Spleen (tissue), 11 donors: ENCODE measurements around the gene EDIL3. TPM values are rescaled to one million over a fixed set of nuclear protein-coding genes. Genes with fewer than 3 reads are reported as not detected.

ENCODE experiments used
- DNase-seq: peaks from one replicate; pipeline ENCODE4 v3.0.0-alpha.2; 2020
- H3K27ac ChIP-seq, 8 donors: fragments of 200-600 bp; sonication (generic) in 7 of 8; 1 replicate in 4 of 8; 2 replicates in 4 of 8; pipeline versions ENCODE4 v1.5.0 to v1.8.0; 2016 to 2021; ENCODE audit warnings: inconsistent platforms in 4 of 8, mild to moderate bottlenecking in 4 of 8, moderate library complexity in 1 of 8
- H3K27me3 ChIP-seq, 7 donors: fragments of 200-600 bp; sonication (generic) in 6 of 7; replicated peaks in 1 of 7; 1 replicate in 4 of 7; 2 replicates in 3 of 7; pipeline versions ENCODE4 v1.5.0 to v1.8.0; 2016 to 2021; ENCODE audit warnings: inconsistent platforms in 3 of 7, mild to moderate bottlenecking in 1 of 7
- H3K36me3 ChIP-seq, 6 donors: fragments of 200-600 bp; sonication (generic) in 5 of 6; 1 replicate in 4 of 6; 2 replicates in 2 of 6; pipeline versions ENCODE4 v1.5.0 to v1.8.0; 2016 to 2021; ENCODE audit warnings: inconsistent platforms in 2 of 6
- H3K4me1 ChIP-seq, 6 donors: fragments of 200-600 bp; sonication (generic) in 5 of 6; 1 replicate in 3 of 6; 2 replicates in 3 of 6; pipeline versions ENCODE4 v1.5.0 to v1.8.0; 2016 to 2021; ENCODE audit warnings: inconsistent platforms in 3 of 6
- H3K4me3 ChIP-seq, 8 donors: fragments of 200-600 bp; sonication (generic) in 7 of 8; 1 replicate in 4 of 8; 2 replicates in 4 of 8; pipeline versions ENCODE4 v1.5.0 to v1.8.0; 2016 to 2021; ENCODE audit warnings: inconsistent platforms in 4 of 8, mild to moderate bottlenecking in 4 of 8, moderate library complexity in 2 of 8
- H3K9me3 ChIP-seq, 8 donors: fragments of 200-600 bp; sonication (generic) in 7 of 8; 1 replicate in 4 of 8; 2 replicates in 4 of 8; pipeline versions ENCODE4 v1.5.0 to v1.8.0; 2016 to 2021; ENCODE audit warnings: inconsistent platforms in 4 of 8
- POLR2A ChIP-seq, 3 donors: fragments of 450-650 bp; IDR thresholded peaks; one replicate each; pipeline ENCODE4 v1.5.1; 2017; ENCODE audit warnings: antibody characterized with exemption in 3 of 3, mild to moderate bottlenecking in 1 of 3
- POLR2AphosphoS5 ChIP-seq, 3 donors: sonication (generic); formaldehyde crosslinking; IDR thresholded peaks; one replicate each; pipeline ENCODE4 v1.5.1; 2017; ENCODE audit warnings: antibody characterized with exemption in 3 of 3
- WGBS, 5 donors: extraction: QIAGEN DNeasy Blood & Tissue Kit in 3 of 5; methylation state at CpG; one replicate each; pipeline versions ENCODE4 v1.1.5 to v1.1.7; 2013 to 2018; 5-methylcytosine and 5-hydroxymethylcytosine counted together
- intact Hi-C: fragments of 100-400 bp; cut with DNase I; formaldehyde crosslinking; loops from one replicate; pipeline ENCODE4 v1.15.0; 2023; ENCODE audit warnings: low total_unique reads
- polyA plus RNA-seq, 3 donors: library from polyadenylated mRNA; stranded (reverse); fragments of 200-250 nt; gene quantifications; one replicate each; pipeline ENCODE4 v1.2.1, GENCODE V29; 2013
- total RNA-seq, 7 donors: library from RNA; depleted of rRNA in 3 of 7; stranded (reverse); fragments of >200 nt in 3 of 7; fragmentation: NEBNext Ultra II Directional in 4 of 7; extraction: Animal tissue kit (Norgen Biotek cat#: 25700) in 4 of 7; gene quantifications; one replicate each; pipeline versions ENCODE4 v1.1.0 to v1.2.1, GENCODE V29; 2016 to 2021
- TF ChIP-seq, protein P1 (sequence below), 11 experiments: fragments of 200-600 bp in 7 of 11; fragments of 450-650 bp in 4 of 11; sonication (generic) in 4 of 11; IDR thresholded peaks in 8 of 11; conservative IDR thresholded peaks in 3 of 11; 1 replicate in 7 of 11; 2 replicates in 4 of 11; pipeline versions ENCODE4 v1.4.0 to v1.8.0; 2016 to 2021; ENCODE audit warnings: antibody characterized with exemption in 11 of 11, inconsistent platforms in 4 of 11, mild to moderate bottlenecking in 1 of 11
- donor health status: healthy with polysubstance abuse.
- donor health status: DM: no; HTN: no; CAD: no; lungs with moderate emphysema.
- donor health status: DM: no; HTN: no; CAD: no.
- donor health status: Bipolar disorder and iron deficiency.
- donor health status: healthy.
- donor health status: DM: no; HTN: no; CAD: no.
- donor health status: DM: yes; HTN: yes; CAD: no.

The EDIL3 gene
- total and polyA plus RNA-seq, 10 donors = 0.61 to 2.9 (median 2.1) TPM

DNA sequence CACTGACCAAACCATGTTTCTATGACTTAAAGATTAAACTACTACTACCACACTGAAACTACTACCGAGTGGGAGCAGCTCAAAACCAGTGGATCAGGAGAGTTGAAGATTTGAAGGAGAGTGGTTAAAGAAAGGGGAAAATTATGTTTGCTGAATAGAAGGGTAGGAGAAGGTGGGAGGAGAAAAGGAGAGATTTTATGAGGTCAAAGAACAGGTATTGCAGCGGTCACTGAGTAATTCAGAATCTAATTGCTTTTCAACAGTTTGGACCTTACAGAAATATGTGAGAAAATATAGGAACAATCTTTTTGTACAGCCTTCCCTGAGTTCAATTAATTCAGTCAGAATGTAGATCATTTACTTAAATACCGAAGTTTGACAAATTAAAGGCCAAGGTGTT is 24.6 kb downstream of the EDIL3 start:
- Histone ChIP-seq H3K27me3 (no peaks in the 10 kb centered on the region), H3K9me3 (peaks cover 0 to 4% (median 0%) of the 10 kb centered on the region in 8 donors), H3K27ac (no peak overlapping the region), H3K4me1 (no peaks in the 10 kb centered on the region), H3K36me3 (no peaks in the 10 kb centered on the region), H3K4me3 (no peak overlapping the region)
- TF ChIP-seq POLR2AphosphoS5 (IDR thresholded peaks at IDR 0.05) (no peak), POLR2A (IDR thresholded peaks at IDR 0.05) (no peak)
- TF ChIP-seq, protein P1, sequence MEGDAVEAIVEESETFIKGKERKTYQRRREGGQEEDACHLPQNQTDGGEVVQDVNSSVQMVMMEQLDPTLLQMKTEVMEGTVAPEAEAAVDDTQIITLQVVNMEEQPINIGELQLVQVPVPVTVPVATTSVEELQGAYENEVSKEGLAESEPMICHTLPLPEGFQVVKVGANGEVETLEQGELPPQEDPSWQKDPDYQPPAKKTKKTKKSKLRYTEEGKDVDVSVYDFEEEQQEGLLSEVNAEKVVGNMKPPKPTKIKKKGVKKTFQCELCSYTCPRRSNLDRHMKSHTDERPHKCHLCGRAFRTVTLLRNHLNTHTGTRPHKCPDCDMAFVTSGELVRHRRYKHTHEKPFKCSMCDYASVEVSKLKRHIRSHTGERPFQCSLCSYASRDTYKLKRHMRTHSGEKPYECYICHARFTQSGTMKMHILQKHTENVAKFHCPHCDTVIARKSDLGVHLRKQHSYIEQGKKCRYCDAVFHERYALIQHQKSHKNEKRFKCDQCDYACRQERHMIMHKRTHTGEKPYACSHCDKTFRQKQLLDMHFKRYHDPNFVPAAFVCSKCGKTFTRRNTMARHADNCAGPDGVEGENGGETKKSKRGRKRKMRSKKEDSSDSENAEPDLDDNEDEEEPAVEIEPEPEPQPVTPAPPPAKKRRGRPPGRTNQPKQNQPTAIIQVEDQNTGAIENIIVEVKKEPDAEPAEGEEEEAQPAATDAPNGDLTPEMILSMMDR (IDR thresholded peaks at IDR 0.05 in 8 of 11, conservative IDR thresholded peaks at IDR 0.05 in 3 of 11) = no peak
- DNase-seq = no peak
- 77 to 96% (median 90%) methylated on average over 3 of the region's 3 CpGs for WGBS, 5 donors
- intact Hi-C loops = no loop called here

DNA sequence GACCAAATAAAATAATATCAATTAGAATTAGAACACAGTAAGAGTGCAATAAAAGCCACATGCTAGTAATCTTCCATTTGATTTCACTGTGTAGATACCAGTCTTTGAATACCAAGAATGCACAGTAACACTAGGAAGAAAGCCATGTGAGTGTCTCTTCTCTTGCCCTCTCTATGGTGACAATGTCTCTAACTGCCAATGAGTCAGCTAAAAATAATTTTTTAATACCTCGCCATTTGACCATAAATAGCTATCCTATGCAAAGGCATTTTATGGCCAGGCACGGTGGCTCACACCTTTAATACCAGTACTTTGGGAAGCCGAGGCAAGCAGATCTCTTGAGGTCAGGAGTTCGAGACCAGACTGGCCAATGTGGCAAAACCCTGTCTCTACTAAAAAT is 30.6 kb downstream of the EDIL3 start:
- TF ChIP-seq, protein P1 (IDR thresholded peaks at IDR 0.05 in 8 of 11, conservative IDR thresholded peaks at IDR 0.05 in 3 of 11) = no peak
- TF ChIP-seq POLR2AphosphoS5 (IDR thresholded peaks at IDR 0.05) (no peak), POLR2A (IDR thresholded peaks at IDR 0.05) (no peak)
- intact Hi-C loops = no loop called here
- Histone ChIP-seq H3K36me3 (no peaks in the 10 kb centered on the region), H3K9me3 (peaks cover 0 to 4% (median 0%) of the 10 kb centered on the region in 8 donors), H3K27ac (no peak overlapping the region), H3K4me3 (no peak overlapping the region), H3K4me1 (no peaks in the 10 kb centered on the region), H3K27me3 (no peaks in the 10 kb centered on the region)
- WGBS, 5 donors = 61 to 88% (median 85%) methylated on average over 4 of the region's 4 CpGs
- DNase-seq = no peak

DNA sequence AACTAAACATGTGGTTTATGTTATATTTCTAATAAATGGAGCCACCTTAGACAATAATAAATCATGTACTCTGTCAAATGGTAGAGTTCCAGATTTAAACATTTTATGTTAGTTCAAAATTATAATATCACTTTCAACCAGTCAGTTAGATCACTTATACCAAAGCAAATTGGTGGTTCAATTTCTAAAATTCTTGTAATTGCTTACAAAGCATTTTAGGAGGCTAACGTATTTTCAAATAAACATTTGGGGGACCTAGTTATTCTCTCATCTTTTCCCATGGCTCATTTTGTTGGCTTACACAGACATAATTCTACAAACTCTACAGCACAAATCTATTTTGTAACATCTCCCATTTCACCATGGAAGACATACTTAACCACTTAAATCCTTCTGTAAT is 39.9 kb downstream of the EDIL3 start:
- WGBS, 5 donors = 71 to 89% (median 80%) methylated on average over 1 of the region's 1 CpG
- Histone ChIP-seq H3K27ac (no peak overlapping the region), H3K4me1 (no peaks in the 10 kb centered on the region), H3K27me3 (no peaks in the 10 kb centered on the region), H3K4me3 (no peak overlapping the region), H3K9me3 (no peaks in the 10 kb centered on the region), H3K36me3 (no peaks in the 10 kb centered on the region)
- TF ChIP-seq, protein P1 (IDR thresholded peaks at IDR 0.05 in 8 of 11, conservative IDR thresholded peaks at IDR 0.05 in 3 of 11) = no peak
- no peak for TF ChIP-seq POLR2A (IDR thresholded peaks at IDR 0.05)
- TF ChIP-seq POLR2AphosphoS5 (IDR thresholded peaks at IDR 0.05) = no peak
- DNase-seq = no peak
- intact Hi-C loops = no loop called here

- no peak overlapping the region for H3K4me3 ChIP-seq
- H3K27ac ChIP-seq = no peak overlapping the region
- H3K4me1 ChIP-seq = no peaks in the 10 kb centered on the region
- H3K27me3 ChIP-seq = no peaks in the 10 kb centered on the region
- TF ChIP-seq POLR2A (IDR thresholded peaks at IDR 0.05) = no peak
- no peaks in the 10 kb centered on the region for H3K9me3 ChIP-seq
- intact Hi-C loops = no loop called here
- H3K36me3 ChIP-seq = no peaks in the 10 kb centered on the region
- DNase-seq = no peak
Measured at GRCh38 chr5:84343171-84343570, 41.5 kb downstream of the EDIL3 start.

DNA sequence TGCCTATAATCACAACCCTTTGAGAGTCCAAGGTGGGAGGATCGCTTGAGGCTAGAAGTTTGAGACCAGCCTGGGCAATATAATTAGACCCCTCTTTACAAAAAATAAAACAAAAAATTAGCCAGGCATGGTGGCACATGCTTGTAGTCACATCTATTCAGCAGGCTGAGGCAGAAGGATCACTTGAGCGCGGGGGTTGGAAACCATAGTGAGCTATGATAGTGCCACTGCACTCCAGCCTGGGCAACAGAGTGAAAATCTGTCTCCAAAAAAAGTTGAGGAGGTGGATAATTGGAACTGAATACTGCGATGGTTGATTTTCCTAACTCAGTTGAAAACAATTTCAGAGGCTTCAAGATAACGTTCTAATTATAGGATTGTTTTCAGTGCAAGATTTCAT is 52.6 kb downstream of the EDIL3 start:
- Histone ChIP-seq H3K9me3 (peaks cover 0 to 8% (median 0%) of the 10 kb centered on the region in 8 donors), H3K27ac (no peak overlapping the region), H3K4me1 (no peaks in the 10 kb centered on the region), H3K36me3 (no peaks in the 10 kb centered on the region), H3K27me3 (no peaks in the 10 kb centered on the region), H3K4me3 (no peak overlapping the region)
- WGBS, 5 donors = 76 to 90% (median 87%) methylated on average over 5 of the region's 5 CpGs
- TF ChIP-seq POLR2A (IDR thresholded peaks at IDR 0.05) (no peak), POLR2AphosphoS5 (IDR thresholded peaks at IDR 0.05) (no peak)
- TF ChIP-seq, protein P1 (IDR thresholded peaks at IDR 0.05 in 8 of 11, conservative IDR thresholded peaks at IDR 0.05 in 3 of 11) = no peak
- intact Hi-C loops = no loop called here
- no peak for DNase-seq
